ENCODE data around the gene RAB30. TPM values are rescaled to one million over a fixed set of nuclear protein-coding genes. Genes with fewer than 3 reads are reported as not detected.

The RAB30 gene
- total and polyA plus RNA-seq, 9 of the 15 experiments (the other 6 are each of a cell fraction or from before 2014, with no cell fraction given), result 0.29 to 1.3 (median 1.0) TPM

DNA sequence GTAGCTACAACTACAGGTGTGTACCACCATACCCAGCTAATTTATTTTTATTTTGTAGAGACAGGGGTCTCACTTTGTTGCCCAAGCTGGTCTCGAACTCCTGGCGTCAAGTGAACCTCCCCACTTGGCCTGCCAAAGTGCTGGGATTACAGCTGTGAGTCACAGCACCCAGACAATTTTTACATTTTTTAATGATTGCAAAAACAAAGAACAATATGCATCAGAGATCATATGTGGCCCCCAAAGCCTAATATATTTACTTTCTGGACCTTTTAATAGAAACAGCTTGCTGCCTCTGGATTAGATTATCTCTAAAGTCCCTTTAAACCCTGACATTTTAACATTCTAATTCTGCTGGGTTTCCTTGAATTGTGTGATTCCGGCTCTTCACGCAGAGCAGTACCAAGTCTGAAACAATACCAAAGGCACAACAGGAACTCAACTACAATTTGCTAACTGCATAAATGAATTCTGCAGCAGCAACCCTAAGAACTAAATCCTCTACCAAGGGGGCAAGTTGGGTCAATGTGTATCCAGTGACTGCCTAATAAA, 25.0 kb downstream of the RAB30 start (continued):
- TF ChIP-seq HNRNPK (IDR thresholded peaks at IDR 0.05; ENCODE audit: low read depth, low read length, poor library complexity, severe bottlenecking), result no peak
- no peak for TF ChIP-seq ILK (tag; IDR thresholded peaks at IDR 0.05; ENCODE audit: borderline replicate concordance, low read depth)
- TF ChIP-seq RB1 (IDR thresholded peaks at IDR 0.05; ENCODE audit: low read depth), result no peak
- TF ChIP-seq, protein P1, sequence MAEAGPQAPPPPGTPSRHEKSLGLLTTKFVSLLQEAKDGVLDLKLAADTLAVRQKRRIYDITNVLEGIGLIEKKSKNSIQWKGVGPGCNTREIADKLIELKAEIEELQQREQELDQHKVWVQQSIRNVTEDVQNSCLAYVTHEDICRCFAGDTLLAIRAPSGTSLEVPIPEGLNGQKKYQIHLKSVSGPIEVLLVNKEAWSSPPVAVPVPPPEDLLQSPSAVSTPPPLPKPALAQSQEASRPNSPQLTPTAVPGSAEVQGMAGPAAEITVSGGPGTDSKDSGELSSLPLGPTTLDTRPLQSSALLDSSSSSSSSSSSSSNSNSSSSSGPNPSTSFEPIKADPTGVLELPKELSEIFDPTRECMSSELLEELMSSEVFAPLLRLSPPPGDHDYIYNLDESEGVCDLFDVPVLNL (CRISPR knock-in tag; IDR thresholded peaks at IDR 0.05; ENCODE audit: low read depth), result no peak
- no peak for TF ChIP-seq FOXK2 (conservative IDR thresholded peaks at IDR 0.05 in 1 of 2, IDR thresholded peaks at IDR 0.05 in 1 of 2; ENCODE audit: low read depth in 2 of 2)
- TF ChIP-seq ATF1 (CRISPR knock-in tag; IDR thresholded peaks at IDR 0.05), result no peak
- no peak for TF ChIP-seq ATF1 (tag; IDR thresholded peaks at IDR 0.05)
- no peak for TF ChIP-seq TCF7L2 (IDR thresholded peaks at IDR 0.05; ENCODE audit: low read depth, low read length)

DNA sequence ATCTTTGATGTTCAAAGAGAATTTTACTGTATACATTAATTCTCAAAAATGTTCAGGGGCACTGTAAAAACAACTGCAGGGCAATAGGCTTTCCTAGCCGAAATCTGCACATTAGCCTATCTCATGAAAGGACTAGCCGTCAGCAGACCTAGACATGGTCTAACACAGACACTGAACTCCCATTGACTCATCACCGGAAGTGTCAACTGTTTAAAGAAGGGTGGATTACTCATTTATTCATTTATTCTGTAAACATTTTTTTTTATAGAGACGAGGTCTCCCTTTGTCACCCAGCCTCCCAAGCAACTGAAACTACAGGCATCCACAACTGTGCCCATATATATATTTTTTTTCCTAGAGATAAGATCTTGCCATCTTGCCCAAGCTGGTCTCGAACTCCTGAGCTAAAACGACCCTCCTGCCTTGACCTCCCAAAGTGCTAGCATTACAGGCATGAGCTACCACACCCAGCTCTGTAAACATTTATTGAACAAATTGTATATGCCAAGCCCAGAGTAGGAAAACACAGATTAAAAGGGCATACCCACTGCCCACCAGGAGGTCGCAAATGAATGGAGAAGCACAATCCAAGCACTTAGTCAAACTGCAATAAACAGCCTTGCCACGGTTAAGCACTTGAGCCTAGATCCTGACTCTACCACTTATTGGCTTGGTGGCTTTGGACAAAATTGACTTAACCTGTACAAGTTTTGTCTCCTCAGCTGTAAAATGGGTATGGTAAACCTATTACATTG, 26.6 kb downstream of the RAB30 start:
- intact Hi-C loops (cut with micrococcal nuclease), result no loop called here
- DNase-seq (ENCODE audit: extremely low read depth in 1 of 4, low spot score in 3 of 4) (peak in 2 of 4 experiments; percentile 18 to 29), ATAC-seq (peak; percentile 66; the same call in 2 of the 3 replicates), FAIRE-seq (no peak)
- in situ Hi-C loops (cut with MboI), result no loop called here
- H4K20me1 ChIP-seq (replicated peaks; ENCODE audit: control insufficient read depth, insufficient read depth, low read length), result no peaks in the 10 kb centered on the region
- no peak overlapping the region for H3K9ac ChIP-seq (ENCODE audit: insufficient read depth in 1 of 2, low read depth in 2 of 2, low read length in 2 of 2)
- no peaks in the 10 kb centered on the region for H3K36me3 ChIP-seq (ENCODE audit: control insufficient read depth, insufficient read depth, low read length)
- no peaks in the 10 kb centered on the region for H3K9me3 ChIP-seq (replicated peaks; ENCODE audit: control insufficient read depth, insufficient read depth, low read depth, low read length)
- ChIA-PET CTCF (ENCODE audit: low intra/inter-chr PET ratio) (interaction anchor here (0.7 kb wide), 1 partner anchor 327 kb away, joined by 3 read pairs; no protein-coding TSS in a partner anchor), POLR2A (interaction anchor here (0.9 kb wide), 1 partner anchor 19 kb away, joined by 3 read pairs; no protein-coding TSS in a partner anchor)
- H3K9me1 ChIP-seq (ENCODE audit: control insufficient read depth, insufficient read depth, low read length), result no peaks in the 10 kb centered on the region
- no peak overlapping the region for H3K4me3 ChIP-seq
- no TSS peak for BruUV-seq (replicated peaks)
- H3K4me2 ChIP-seq (ENCODE audit: insufficient read depth, low read length), result no peak overlapping the region
- WGBS (ENCODE audit: insufficient coverage, low coverage, missing lambda C conversion rate), result 8% methylated on average over 8 of the region's 8 CpGs
- no peak overlapping the region for H3K27ac ChIP-seq (ENCODE audit: extremely low read depth, low read depth, low read length)
- H3K4me1 ChIP-seq (replicated peaks in 1 of 2; ENCODE audit: control insufficient read depth in 2 of 2, insufficient read depth in 2 of 2, low read length in 2 of 2), result no peaks in the 10 kb centered on the region
- H2AFZ ChIP-seq (ENCODE audit: low read depth, low read length), result no peak overlapping the region
- no peaks in the 10 kb centered on the region for H3K79me2 ChIP-seq (ENCODE audit: control insufficient read depth, insufficient read depth, low read length)
- no peaks in the 10 kb centered on the region for H3K27me3 ChIP-seq (ENCODE audit: control insufficient read depth in 2 of 2, insufficient read depth in 2 of 2, low read length in 2 of 2)
- TF ChIP-seq, protein P2, sequence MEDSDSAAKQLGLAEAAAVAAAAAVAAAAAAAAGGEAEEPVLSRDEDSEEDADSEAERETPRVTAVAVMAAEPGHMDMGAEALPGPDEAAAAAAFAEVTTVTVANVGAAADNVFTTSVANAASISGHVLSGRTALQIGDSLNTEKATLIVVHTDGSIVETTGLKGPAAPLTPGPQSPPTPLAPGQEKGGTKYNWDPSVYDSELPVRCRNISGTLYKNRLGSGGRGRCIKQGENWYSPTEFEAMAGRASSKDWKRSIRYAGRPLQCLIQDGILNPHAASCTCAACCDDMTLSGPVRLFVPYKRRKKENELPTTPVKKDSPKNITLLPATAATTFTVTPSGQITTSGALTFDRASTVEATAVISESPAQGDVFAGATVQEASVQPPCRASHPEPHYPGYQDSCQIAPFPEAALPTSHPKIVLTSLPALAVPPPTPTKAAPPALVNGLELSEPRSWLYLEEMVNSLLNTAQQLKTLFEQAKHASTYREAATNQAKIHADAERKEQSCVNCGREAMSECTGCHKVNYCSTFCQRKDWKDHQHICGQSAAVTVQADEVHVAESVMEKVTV (CRISPR knock-in tag; IDR thresholded peaks at IDR 0.05), result no peak
- TF ChIP-seq ZNF184 (CRISPR knock-in tag; IDR thresholded peaks at IDR 0.05) (no peak), ETV1 (tag; conservative IDR thresholded peaks at IDR 0.05; ENCODE audit: low read depth) (peak; percentile 48; the same call in 1 of the 2 replicates), FOSL1 (tag; conservative IDR thresholded peaks at IDR 0.05) (peak; percentile 84), SRSF3 (IDR thresholded peaks at IDR 0.05; ENCODE audit: insufficient read depth, low read length) (no peak)
- TF ChIP-seq, protein P3, sequence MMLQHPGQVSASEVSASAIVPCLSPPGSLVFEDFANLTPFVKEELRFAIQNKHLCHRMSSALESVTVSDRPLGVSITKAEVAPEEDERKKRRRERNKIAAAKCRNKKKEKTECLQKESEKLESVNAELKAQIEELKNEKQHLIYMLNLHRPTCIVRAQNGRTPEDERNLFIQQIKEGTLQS (IDR thresholded peaks at IDR 0.05), result peak; percentile 70
- TF ChIP-seq, protein P3 (CRISPR knock-in tag; conservative IDR thresholded peaks at IDR 0.05), result no peak
